Upper lobe of left lung (tissue), 4 donors: ENCODE measurements around the gene UBA6.

Experiments
- EP300 ChIP-seq, 4 donors: sonication (generic); formaldehyde crosslinking; IDR thresholded peaks; one replicate each; pipeline ENCODE4 v1.5.1; 2017; ENCODE audit warnings: antibody characterized with exemption in 4 of 4, control low read depth in 2 of 4
- POLR2A ChIP-seq, 4 donors: fragments of 450-650 bp; IDR thresholded peaks; one replicate each; pipeline ENCODE4 v1.5.1; 2016 to 2017; ENCODE audit warnings: antibody characterized with exemption in 4 of 4, mild to moderate bottlenecking in 2 of 4
- TF ChIP-seq, protein P1 (sequence below), 6 experiments: fragments of 450-650 bp in 4 of 6; fragments of 200-600 bp in 2 of 6; sonication (generic) in 2 of 6; IDR thresholded peaks; one replicate each; pipeline ENCODE4 v1.5.1; 2016 to 2019; ENCODE audit warnings: antibody characterized with exemption in 6 of 6

DNA sequence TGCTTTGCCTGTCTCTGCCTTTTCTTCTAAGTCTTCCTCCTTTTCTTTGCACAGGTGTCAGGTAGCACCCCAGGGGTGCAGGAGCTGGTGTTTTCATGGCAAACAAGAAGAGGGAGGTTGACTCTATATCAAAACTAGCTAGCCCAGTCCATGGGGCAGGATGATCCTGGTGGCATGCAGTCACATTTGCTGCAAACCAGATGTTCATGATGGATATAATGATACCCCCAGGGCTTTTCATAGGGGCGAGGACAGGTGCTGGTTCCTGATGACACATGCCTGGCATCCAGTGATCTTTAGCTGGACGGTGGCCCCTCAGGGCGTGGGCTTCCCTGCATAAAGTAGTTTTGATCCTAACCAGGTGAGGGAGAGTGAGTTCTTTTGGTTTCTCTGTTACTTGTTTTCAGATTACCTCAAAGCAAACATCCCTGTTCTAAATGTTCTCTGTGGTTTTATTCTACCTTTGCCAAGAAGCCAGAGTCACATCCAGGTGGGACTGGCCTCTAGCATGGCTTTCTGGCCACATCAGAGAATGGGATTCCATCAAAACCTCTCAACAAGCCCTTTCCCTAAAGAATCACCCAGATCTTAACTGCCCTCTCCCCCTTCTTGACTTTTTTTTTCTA, 11.2 kb upstream of the UBA6 start:
- TF ChIP-seq, protein P1, sequence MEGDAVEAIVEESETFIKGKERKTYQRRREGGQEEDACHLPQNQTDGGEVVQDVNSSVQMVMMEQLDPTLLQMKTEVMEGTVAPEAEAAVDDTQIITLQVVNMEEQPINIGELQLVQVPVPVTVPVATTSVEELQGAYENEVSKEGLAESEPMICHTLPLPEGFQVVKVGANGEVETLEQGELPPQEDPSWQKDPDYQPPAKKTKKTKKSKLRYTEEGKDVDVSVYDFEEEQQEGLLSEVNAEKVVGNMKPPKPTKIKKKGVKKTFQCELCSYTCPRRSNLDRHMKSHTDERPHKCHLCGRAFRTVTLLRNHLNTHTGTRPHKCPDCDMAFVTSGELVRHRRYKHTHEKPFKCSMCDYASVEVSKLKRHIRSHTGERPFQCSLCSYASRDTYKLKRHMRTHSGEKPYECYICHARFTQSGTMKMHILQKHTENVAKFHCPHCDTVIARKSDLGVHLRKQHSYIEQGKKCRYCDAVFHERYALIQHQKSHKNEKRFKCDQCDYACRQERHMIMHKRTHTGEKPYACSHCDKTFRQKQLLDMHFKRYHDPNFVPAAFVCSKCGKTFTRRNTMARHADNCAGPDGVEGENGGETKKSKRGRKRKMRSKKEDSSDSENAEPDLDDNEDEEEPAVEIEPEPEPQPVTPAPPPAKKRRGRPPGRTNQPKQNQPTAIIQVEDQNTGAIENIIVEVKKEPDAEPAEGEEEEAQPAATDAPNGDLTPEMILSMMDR (IDR thresholded peaks at IDR 0.05) = no peak
- no peak for TF ChIP-seq POLR2A (IDR thresholded peaks at IDR 0.05)
- TF ChIP-seq EP300 (IDR thresholded peaks at IDR 0.05) = no peak
